ENCODE results near the gene KCNN4. TPM values are rescaled to one million over a fixed set of nuclear protein-coding genes. Genes with fewer than 3 reads are reported as not detected.
A peak's percentile ranks its signal among the peaks of the same experiment; 100 is the strongest.

KCNN4 gene
- total and polyA plus RNA-seq, 2 donors from 2014 or later, result 0.80 to 6.1 TPM

- H3K9me3 ChIP-seq (ENCODE audit: control insufficient read depth in 2 of 3, insufficient read depth in 1 of 3, low read length in 3 of 3), result peaks cover 0 to 3% (median 0%) of the 10 kb centered on the region in 3 donors
- peak overlapping the region; percentile 44 to 58 (median 48) for H3K4me3 ChIP-seq (ENCODE audit: low read length in 3 of 3)
- DNase-seq (peak in 4 of 5 donors; percentile 33 to 90 (median 56)), FAIRE-seq (no peak)
- intact Hi-C loops (cut with DNase I), result no loop called here
- H3K36me3 ChIP-seq (ENCODE audit: control insufficient read depth in 2 of 3, insufficient read depth in 3 of 3, low read length in 3 of 3), result no peaks in the 10 kb centered on the region
- no peak overlapping the region for H3K9ac ChIP-seq (ENCODE audit: low read length in 3 of 3)
- H3K4me1 ChIP-seq (ENCODE audit: control insufficient read depth in 2 of 3, insufficient read depth in 2 of 3, low read depth in 1 of 3, low read length in 3 of 3), result peaks cover 0 to 9% (median 0%) of the 10 kb centered on the region in 3 donors
- TF ChIP-seq, protein P1, sequence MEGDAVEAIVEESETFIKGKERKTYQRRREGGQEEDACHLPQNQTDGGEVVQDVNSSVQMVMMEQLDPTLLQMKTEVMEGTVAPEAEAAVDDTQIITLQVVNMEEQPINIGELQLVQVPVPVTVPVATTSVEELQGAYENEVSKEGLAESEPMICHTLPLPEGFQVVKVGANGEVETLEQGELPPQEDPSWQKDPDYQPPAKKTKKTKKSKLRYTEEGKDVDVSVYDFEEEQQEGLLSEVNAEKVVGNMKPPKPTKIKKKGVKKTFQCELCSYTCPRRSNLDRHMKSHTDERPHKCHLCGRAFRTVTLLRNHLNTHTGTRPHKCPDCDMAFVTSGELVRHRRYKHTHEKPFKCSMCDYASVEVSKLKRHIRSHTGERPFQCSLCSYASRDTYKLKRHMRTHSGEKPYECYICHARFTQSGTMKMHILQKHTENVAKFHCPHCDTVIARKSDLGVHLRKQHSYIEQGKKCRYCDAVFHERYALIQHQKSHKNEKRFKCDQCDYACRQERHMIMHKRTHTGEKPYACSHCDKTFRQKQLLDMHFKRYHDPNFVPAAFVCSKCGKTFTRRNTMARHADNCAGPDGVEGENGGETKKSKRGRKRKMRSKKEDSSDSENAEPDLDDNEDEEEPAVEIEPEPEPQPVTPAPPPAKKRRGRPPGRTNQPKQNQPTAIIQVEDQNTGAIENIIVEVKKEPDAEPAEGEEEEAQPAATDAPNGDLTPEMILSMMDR (IDR thresholded peaks at IDR 0.05; ENCODE audit: borderline replicate concordance, extremely low read depth, insufficient read depth), result no peak
- H3K27ac ChIP-seq (ENCODE audit: low read depth in 2 of 2, low read length in 2 of 2), result no peak overlapping the region
- peaks cover 4% of the 10 kb centered on the region for H3K27me3 ChIP-seq (ENCODE audit: control insufficient read depth, insufficient read depth, low read length)
Observed at GRCh38 chr19:43798546-43799409, 18.0 kb upstream of the KCNN4 start.

DNA sequence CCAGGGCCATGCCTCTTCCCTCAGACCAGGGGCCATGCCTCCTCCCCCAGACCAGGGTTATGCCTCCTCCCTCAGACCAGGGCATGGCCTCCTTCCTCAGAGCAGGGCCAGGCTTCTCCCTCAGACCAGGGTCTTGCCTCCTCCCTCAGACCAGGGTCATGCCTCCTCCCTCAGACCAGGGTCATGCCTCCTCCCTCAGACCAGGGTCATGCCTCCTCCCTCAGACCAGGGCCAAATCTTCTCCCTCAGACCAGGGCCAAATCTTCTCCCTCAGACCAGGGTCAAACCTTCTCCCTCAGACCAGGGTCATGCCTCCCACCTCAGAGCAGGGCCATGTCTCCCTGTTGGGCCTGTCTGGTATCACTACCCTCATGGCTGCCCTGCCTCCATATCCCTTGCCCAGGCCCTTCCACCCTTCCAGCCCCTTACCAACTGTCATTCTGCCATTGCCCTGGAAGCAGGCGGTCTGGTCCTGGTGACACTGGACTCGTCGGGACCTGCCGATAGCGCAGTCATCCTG, 17.3 kb upstream of the KCNN4 start:
- Histone ChIP-seq H3K4me3 (ENCODE audit: low read length in 3 of 3) (peak overlapping the region in 1 of 3 donors; percentile 48), H3K27me3 (ENCODE audit: control insufficient read depth, insufficient read depth, low read length) (peaks cover 4% of the 10 kb centered on the region), H3K9ac (ENCODE audit: low read length in 3 of 3) (no peak overlapping the region), H3K36me3 (ENCODE audit: control insufficient read depth in 2 of 3, insufficient read depth in 3 of 3, low read length in 3 of 3) (no peaks in the 10 kb centered on the region), H3K27ac (ENCODE audit: low read depth in 2 of 2, low read length in 2 of 2) (no peak overlapping the region), H3K4me1 (ENCODE audit: control insufficient read depth in 2 of 3, insufficient read depth in 2 of 3, low read depth in 1 of 3, low read length in 3 of 3) (peaks cover 0 to 9% (median 0%) of the 10 kb centered on the region in 3 donors), H3K9me3 (ENCODE audit: control insufficient read depth in 2 of 3, insufficient read depth in 1 of 3, low read length in 3 of 3) (peaks cover 0 to 3% (median 0%) of the 10 kb centered on the region in 3 donors)
- TF ChIP-seq, protein P1 (IDR thresholded peaks at IDR 0.05; ENCODE audit: borderline replicate concordance, extremely low read depth, insufficient read depth), result no peak
- DNase-seq (no peak), FAIRE-seq (no peak)
- intact Hi-C loops (cut with DNase I), result no loop called here

- peaks cover 0 to 9% (median 0%) of the 10 kb centered on the region in 3 donors for H3K4me1 ChIP-seq (ENCODE audit: control insufficient read depth in 2 of 3, insufficient read depth in 2 of 3, low read depth in 1 of 3, low read length in 3 of 3)
- intact Hi-C loops (cut with DNase I), result no loop called here
- H3K4me3 ChIP-seq (ENCODE audit: low read length in 3 of 3), result no peak overlapping the region
- H3K9me3 ChIP-seq (ENCODE audit: control insufficient read depth in 2 of 3, insufficient read depth in 1 of 3, low read length in 3 of 3), result peaks cover 0 to 3% (median 0%) of the 10 kb centered on the region in 3 donors
- no peak overlapping the region for H3K27ac ChIP-seq (ENCODE audit: low read depth in 2 of 2, low read length in 2 of 2)
- H3K36me3 ChIP-seq (ENCODE audit: control insufficient read depth in 2 of 3, insufficient read depth in 3 of 3, low read length in 3 of 3), result no peaks in the 10 kb centered on the region
- DNase-seq, result no peak
- TF ChIP-seq, protein P1 (IDR thresholded peaks at IDR 0.05; ENCODE audit: borderline replicate concordance, extremely low read depth, insufficient read depth), result no peak
- H3K9ac ChIP-seq (ENCODE audit: low read length in 3 of 3), result no peak overlapping the region
- no peak for FAIRE-seq
- H3K27me3 ChIP-seq (ENCODE audit: control insufficient read depth, insufficient read depth, low read length), result peaks cover 4% of the 10 kb centered on the region
Observed at GRCh38 chr19:43797556-43797955, 16.8 kb upstream of the KCNN4 start.
